ENCODE measurements around the gene RIT1.

The RIT1 gene

GRCh38 chr1:155946633-155947219, 35.6 kb upstream of the RIT1 start:
- no peak for TF ChIP-seq EZH2phosphoT487 (IDR thresholded peaks at IDR 0.05; ENCODE audit: borderline replicate concordance, low read length)
- TF ChIP-seq, protein P1, sequence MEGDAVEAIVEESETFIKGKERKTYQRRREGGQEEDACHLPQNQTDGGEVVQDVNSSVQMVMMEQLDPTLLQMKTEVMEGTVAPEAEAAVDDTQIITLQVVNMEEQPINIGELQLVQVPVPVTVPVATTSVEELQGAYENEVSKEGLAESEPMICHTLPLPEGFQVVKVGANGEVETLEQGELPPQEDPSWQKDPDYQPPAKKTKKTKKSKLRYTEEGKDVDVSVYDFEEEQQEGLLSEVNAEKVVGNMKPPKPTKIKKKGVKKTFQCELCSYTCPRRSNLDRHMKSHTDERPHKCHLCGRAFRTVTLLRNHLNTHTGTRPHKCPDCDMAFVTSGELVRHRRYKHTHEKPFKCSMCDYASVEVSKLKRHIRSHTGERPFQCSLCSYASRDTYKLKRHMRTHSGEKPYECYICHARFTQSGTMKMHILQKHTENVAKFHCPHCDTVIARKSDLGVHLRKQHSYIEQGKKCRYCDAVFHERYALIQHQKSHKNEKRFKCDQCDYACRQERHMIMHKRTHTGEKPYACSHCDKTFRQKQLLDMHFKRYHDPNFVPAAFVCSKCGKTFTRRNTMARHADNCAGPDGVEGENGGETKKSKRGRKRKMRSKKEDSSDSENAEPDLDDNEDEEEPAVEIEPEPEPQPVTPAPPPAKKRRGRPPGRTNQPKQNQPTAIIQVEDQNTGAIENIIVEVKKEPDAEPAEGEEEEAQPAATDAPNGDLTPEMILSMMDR (IDR thresholded peaks at IDR 0.05; ENCODE audit: low read depth, low read length, poor library complexity, severe bottlenecking): no peak
- Histone ChIP-seq H3K9me2 (replicated peaks; ENCODE audit: control insufficient read depth, low read length) (no peaks in the 10 kb centered on the region), H3K27ac (ENCODE audit: low read depth, low read length) (peak overlapping the region; percentile 43), H3F3A (ENCODE audit: control insufficient read depth, insufficient read depth) (no peaks in the 10 kb centered on the region), H3K4me1 (ENCODE audit: control insufficient read depth, low read length) (peaks cover 50% of the 10 kb centered on the region), H3K36me3 (ENCODE audit: control insufficient read depth, low read length) (peaks cover 56% of the 10 kb centered on the region), H3K27me3 (ENCODE audit: control insufficient read depth, low read length) (no peaks in the 10 kb centered on the region), H3K4me2 (ENCODE audit: low read length) (peak overlapping the region; percentile 53), H3K9me3 (ENCODE audit: control insufficient read depth, insufficient read depth, low read length) (no peaks in the 10 kb centered on the region), H3K4me3 (ENCODE audit: low read length) (peak overlapping the region; percentile 36), H3K79me2 (ENCODE audit: control insufficient read depth, low read length) (no peaks in the 10 kb centered on the region), H4K20me1 (ENCODE audit: control insufficient read depth, insufficient read depth, low read depth, low read length) (no peaks in the 10 kb centered on the region)

GRCh38 chr1:155944444-155944799, 33.3 kb upstream of the RIT1 start:
- Histone ChIP-seq H3F3A (ENCODE audit: control insufficient read depth, insufficient read depth) (0 out of 2 replicates have a peak, but pooled peaks cover 3% of the 10 kb centered on the region), H4K20me1 (ENCODE audit: control insufficient read depth, insufficient read depth, low read depth, low read length) (no peaks in the 10 kb centered on the region), H3K27ac (ENCODE audit: low read depth, low read length) (peak overlapping the region; percentile 32; the same call in 1 of the 2 replicates), H3K4me1 (ENCODE audit: control insufficient read depth, low read length) (peaks cover 72% of the 10 kb centered on the region), H3K27me3 (ENCODE audit: control insufficient read depth, low read length) (no peaks in the 10 kb centered on the region), H3K9me2 (replicated peaks; ENCODE audit: control insufficient read depth, low read length) (no peaks in the 10 kb centered on the region), H3K79me2 (ENCODE audit: control insufficient read depth, low read length) (no peaks in the 10 kb centered on the region), H3K36me3 (ENCODE audit: control insufficient read depth, low read length) (peaks cover 36% of the 10 kb centered on the region), H3K4me3 (ENCODE audit: low read length) (no peak overlapping the region), H3K9me3 (ENCODE audit: control insufficient read depth, insufficient read depth, low read length) (no peaks in the 10 kb centered on the region), H3K4me2 (ENCODE audit: low read length) (no peak overlapping the region)
- TF ChIP-seq, protein P1 (IDR thresholded peaks at IDR 0.05; ENCODE audit: low read depth, low read length, poor library complexity, severe bottlenecking): no peak
- no peak for TF ChIP-seq EZH2phosphoT487 (IDR thresholded peaks at IDR 0.05; ENCODE audit: borderline replicate concordance, low read length)

DNA sequence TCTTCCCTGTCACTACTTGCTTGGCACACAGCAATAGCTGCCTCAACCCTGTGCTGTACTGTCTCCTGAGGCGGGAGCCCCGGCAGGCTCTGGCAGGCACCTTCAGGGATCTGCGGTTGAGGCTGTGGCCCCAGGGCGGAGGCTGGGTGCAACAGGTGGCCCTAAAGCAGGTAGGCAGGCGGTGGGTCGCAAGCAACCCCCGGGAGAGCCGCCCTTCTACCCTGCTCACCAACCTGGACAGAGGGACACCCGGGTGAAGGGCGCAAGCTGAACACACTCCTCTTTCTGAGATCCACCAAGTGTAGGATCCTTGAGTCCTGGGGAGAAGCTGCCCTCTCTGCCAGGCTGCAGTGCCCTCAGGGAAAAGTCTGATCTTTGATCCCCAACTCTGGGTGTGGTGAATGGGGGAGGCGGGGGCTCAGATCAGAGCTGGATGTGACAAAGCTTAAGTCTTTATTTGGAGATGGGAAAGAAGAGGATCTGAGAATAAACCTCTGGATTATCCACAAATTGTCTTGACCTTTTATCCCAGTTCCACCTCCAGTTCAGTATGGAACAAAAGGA, 31.5 kb upstream of the RIT1 start:
- H3K9me3 ChIP-seq (ENCODE audit: control insufficient read depth, insufficient read depth, low read length): no peaks in the 10 kb centered on the region
- no peak overlapping the region for H3K4me3 ChIP-seq (ENCODE audit: low read length)
- H3K27ac ChIP-seq (ENCODE audit: low read depth, low read length): no peak overlapping the region
- H4K20me1 ChIP-seq (ENCODE audit: control insufficient read depth, insufficient read depth, low read depth, low read length): no peaks in the 10 kb centered on the region
- TF ChIP-seq EZH2phosphoT487 (IDR thresholded peaks at IDR 0.05; ENCODE audit: borderline replicate concordance, low read length): no peak
- TF ChIP-seq, protein P1 (IDR thresholded peaks at IDR 0.05; ENCODE audit: low read depth, low read length, poor library complexity, severe bottlenecking): no peak
- H3K4me2 ChIP-seq (ENCODE audit: low read length): no peak overlapping the region
- H3K27me3 ChIP-seq (ENCODE audit: control insufficient read depth, low read length): no peaks in the 10 kb centered on the region
- peaks cover 25% of the 10 kb centered on the region for H3K36me3 ChIP-seq (ENCODE audit: control insufficient read depth, low read length)
- peaks cover 3% of the 10 kb centered on the region; the same call in 1 of the 2 replicates for H3F3A ChIP-seq (ENCODE audit: control insufficient read depth, insufficient read depth)
- H3K79me2 ChIP-seq (ENCODE audit: control insufficient read depth, low read length): no peaks in the 10 kb centered on the region
- H3K9me2 ChIP-seq (replicated peaks; ENCODE audit: control insufficient read depth, low read length): no peaks in the 10 kb centered on the region
- H3K4me1 ChIP-seq (ENCODE audit: control insufficient read depth, low read length): peaks cover 74% of the 10 kb centered on the region

Measured in DOHH2 (cell line).